Measurements from ENCODE around the gene BTBD18.
A peak's percentile ranks its signal among the peaks of the same experiment; 100 is the strongest.

The BTBD18 gene

DNA sequence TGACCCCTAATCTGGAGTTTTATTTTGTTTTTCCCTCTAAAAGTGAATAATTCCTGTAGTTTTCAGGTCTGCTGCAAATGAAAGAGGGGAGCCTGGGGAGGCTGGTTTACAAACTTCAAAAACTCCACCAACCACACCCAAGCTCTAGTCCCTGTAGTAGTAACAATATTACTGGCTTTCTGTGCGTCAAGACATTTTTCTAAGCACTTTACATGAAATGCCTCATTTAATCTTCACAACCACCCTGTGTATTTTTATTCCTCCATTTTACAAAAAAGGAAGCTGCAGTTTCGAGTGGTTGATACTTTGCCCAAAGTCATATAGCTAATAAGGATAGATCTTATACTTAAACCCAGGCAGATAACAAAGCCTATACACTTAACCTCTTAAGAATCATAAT lies 33.5 kb upstream of the BTBD18 start:
- no peak for DNase-seq (ENCODE audit: low read depth)
- no peak overlapping the region for H3K4me3 ChIP-seq (ENCODE audit: low read depth, low read length)
- TF ChIP-seq, protein P1, sequence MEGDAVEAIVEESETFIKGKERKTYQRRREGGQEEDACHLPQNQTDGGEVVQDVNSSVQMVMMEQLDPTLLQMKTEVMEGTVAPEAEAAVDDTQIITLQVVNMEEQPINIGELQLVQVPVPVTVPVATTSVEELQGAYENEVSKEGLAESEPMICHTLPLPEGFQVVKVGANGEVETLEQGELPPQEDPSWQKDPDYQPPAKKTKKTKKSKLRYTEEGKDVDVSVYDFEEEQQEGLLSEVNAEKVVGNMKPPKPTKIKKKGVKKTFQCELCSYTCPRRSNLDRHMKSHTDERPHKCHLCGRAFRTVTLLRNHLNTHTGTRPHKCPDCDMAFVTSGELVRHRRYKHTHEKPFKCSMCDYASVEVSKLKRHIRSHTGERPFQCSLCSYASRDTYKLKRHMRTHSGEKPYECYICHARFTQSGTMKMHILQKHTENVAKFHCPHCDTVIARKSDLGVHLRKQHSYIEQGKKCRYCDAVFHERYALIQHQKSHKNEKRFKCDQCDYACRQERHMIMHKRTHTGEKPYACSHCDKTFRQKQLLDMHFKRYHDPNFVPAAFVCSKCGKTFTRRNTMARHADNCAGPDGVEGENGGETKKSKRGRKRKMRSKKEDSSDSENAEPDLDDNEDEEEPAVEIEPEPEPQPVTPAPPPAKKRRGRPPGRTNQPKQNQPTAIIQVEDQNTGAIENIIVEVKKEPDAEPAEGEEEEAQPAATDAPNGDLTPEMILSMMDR (conservative IDR thresholded peaks at IDR 0.05; ENCODE audit: low read depth, low read length) = no peak

DNA sequence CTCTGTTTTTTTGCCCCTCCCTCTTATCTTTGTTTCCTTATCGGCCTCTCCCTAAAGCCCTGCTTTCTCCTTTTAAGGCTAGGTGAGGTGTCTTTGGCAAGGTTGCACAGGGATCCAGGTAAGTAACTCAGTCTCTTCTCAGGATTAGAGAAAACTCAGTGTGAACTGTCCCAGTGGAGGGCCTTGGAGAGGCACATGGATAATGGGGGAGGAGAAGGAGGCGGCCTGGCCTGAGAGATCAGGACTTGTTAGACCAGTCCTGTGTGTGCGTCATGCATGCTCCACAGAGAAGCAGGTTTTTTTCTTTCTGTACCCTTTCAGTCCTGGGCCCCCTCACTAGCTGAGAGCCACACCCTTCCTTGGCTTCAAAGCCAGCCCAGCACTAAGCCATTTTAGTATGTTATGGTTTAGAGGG lies 29.9 kb upstream of the BTBD18 start:
- no peak for DNase-seq (ENCODE audit: low read depth)
- TF ChIP-seq, protein P1 (conservative IDR thresholded peaks at IDR 0.05; ENCODE audit: low read depth, low read length) = no peak
- H3K4me3 ChIP-seq (ENCODE audit: low read depth, low read length) = no peak overlapping the region

DNA sequence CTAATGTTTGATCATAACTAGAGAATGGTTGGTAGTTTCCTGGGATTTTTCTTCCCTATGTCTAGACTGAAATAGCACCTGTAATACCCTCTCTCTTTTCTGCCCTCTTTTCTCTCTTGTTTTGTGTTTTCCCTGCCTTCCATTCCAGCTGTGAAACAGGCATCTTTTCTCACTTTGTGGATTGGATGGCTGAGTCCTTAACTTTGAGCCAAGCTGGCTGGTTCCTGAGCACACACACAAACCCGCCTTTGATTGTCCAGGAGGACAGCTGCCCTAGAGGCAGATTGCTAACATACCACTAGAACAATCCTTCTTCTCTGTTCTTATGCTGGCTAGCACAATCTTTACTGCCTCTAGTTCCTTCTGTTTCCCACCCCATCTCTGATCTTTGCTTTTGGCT lies 27.7 kb upstream of the BTBD18 start:
- peak; percentile 72 for DNase-seq (ENCODE audit: low read depth)
- H3K4me3 ChIP-seq (ENCODE audit: low read depth, low read length) = no peak overlapping the region
- TF ChIP-seq, protein P1 (conservative IDR thresholded peaks at IDR 0.05; ENCODE audit: low read depth, low read length) = peak; percentile 33

DNA sequence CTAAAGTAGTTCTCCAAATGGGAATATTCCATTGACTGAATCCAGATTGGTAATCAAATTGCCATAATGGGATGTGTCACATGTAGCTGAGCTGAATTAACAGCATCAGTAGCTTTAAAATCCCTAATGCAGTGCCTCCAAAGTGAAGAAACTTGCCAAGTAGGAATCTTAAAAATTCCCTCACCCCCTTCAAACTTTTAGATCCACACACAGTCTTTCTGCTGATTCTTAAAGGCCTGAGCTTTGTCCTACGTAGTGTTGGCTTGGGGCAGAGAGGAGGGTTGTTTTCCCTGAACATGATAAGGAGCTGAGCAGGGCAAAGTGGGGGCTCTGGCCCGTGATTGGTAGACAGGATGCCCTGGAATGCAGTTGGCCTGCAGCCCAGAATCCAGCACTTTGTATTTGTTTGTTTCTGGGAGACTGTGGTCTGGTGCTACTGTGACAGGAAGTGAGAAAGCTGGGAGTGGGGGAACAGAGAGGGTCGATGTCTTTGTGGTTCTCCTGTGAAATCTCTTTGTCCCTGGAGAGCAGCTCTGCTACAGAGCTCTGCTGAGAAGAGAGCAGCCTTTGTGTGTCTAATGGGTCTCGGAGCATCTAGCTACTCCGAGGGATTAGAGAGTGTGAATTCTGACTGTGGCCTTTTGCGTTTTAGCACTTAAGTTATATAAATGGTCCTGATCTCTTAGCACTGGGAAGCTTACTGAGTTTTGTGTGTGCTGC lies 26.9 kb upstream of the BTBD18 start:
- peak; percentile 99 for DNase-seq (ENCODE audit: low read depth)
- TF ChIP-seq, protein P1 (conservative IDR thresholded peaks at IDR 0.05; ENCODE audit: low read depth, low read length) = no peak
- H3K4me3 ChIP-seq (ENCODE audit: low read depth, low read length) = peak overlapping the region; percentile 7

DNA sequence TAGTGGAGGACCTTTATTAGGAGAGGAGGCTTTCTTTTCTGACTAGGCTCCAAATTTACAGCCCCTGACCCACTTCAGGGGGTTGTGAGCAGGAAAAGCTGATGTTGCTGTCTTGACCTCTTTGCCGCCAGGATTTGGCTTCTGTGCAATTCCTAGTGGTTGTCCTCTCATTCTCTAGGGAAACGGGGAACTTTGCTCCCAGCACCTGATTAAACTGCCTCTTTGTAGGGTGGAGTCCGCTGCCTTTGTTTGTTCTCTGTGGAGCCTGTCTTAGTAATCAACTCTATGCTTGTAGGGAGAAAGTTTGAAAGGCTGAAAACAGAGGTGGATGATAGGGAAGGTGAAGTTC lies 26.3 kb upstream of the BTBD18 start:
- H3K4me3 ChIP-seq (ENCODE audit: low read depth, low read length) = peak overlapping the region; percentile 7
- DNase-seq (ENCODE audit: low read depth) = peak; percentile 45
- TF ChIP-seq, protein P1 (conservative IDR thresholded peaks at IDR 0.05; ENCODE audit: low read depth, low read length) = no peak

DNA sequence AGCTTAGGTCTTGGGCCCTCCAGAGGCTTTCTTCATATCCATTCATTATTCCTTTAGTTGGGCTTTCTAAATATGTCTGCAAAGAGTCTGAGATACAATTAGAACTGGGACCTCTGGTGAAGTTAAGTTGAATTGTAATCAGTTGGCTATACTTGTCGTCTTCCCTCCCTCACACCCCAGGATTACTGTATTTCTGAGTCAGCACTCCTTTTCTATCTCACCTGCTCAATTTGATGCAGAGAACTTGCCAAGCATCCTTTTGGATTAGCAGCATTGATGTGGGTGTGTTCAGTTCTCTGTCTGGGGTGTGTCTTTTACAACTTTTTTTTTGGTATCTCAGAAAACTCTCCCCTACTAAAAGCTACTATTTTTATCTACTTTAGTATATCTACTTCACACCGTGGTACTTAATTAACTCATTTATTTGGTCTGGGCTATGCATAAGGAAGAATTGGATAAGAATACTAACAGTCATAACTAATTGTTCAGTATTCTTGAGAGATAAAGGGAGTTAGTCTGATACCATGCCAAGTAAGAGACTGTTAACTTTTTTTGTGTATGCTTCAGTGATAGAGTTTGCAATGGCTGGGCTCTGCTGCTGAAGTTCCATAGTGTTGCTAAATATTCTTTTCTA lies 25.1 kb upstream of the BTBD18 start:
- DNase-seq (ENCODE audit: low read depth) = no peak
- no peak overlapping the region for H3K4me3 ChIP-seq (ENCODE audit: low read depth, low read length)
- TF ChIP-seq, protein P1 (conservative IDR thresholded peaks at IDR 0.05; ENCODE audit: low read depth, low read length) = no peak

Measured in choroid plexus epithelial cell (primary cell).